HepG2 (cell line): ENCODE results near the gene HIGD1A. TPM values are rescaled to one million over a fixed set of nuclear protein-coding genes. Genes with fewer than 3 reads are reported as not detected.

ENCODE experiments used
- CEBPG ChIP-seq: IDR thresholded peaks from 2 replicates; pipeline ENCODE4 v1.6.1; 2016
- DMAP1 ChIP-seq: IDR thresholded peaks from 2 replicates; pipeline ENCODE4 v1.6.1; 2016
- DNMT3B ChIP-seq: conservative IDR thresholded peaks from 2 replicates; pipeline ENCODE4 v1.6.1; 2016; ENCODE audit warnings: missing biosample characterization, control low read depth
- NFE2L2 ChIP-seq: fragments of 150-350 bp; IDR thresholded peaks from 2 replicates; pipeline ENCODE4 v1.6.1; 2014; ENCODE audit warnings: low read length
- PAF1 ChIP-seq: IDR thresholded peaks from 2 replicates; pipeline ENCODE4 v1.6.1; 2016; ENCODE audit warnings: missing genetic modification reagents, missing compliant biosample characterization
- ZMYM4 ChIP-seq: sonication (generic); formaldehyde crosslinking; IDR thresholded peaks from 2 replicates; pipeline ENCODE4 v1.8.1; 2023; ENCODE audit warnings: mild to moderate bottlenecking, missing genetic modification reagents
- ZNF138 ChIP-seq: sonication (generic); formaldehyde crosslinking; IDR thresholded peaks from 2 replicates; pipeline ENCODE4 v1.5.0; 2020; ENCODE audit warnings: mild to moderate bottlenecking, low read depth, missing genetic modification reagents
- ZNF816 ChIP-seq: sonication (generic); formaldehyde crosslinking; IDR thresholded peaks from 2 replicates; pipeline ENCODE4 v1.8.0; 2022; ENCODE audit warnings: missing genetic modification reagents, mild to moderate bottlenecking, borderline replicate concordance
- ZSCAN22 ChIP-seq: sonication (generic); formaldehyde crosslinking; IDR thresholded peaks from 2 replicates; pipeline ENCODE4 v1.4.0; 2020; ENCODE audit warnings: mild to moderate bottlenecking, missing genetic modification reagents
- polyA plus RNA-seq, 8 experiments: library from polyadenylated mRNA; depleted of rRNA in 3 of 8; stranded (reverse) in 7 of 8; unstranded in 1 of 8; fragments of >200 nt; fragmentation: Illumina TruSeq in 4 of 8; extraction: Trizol in 4 of 8; gene quantifications; 2 replicates each; pipeline versions ENCODE4 v1.2.1 to v1.2.3, GENCODE V29; 2011 to 2016; ENCODE audit warnings: low read depth in 4 of 8, missing spikeins in 1 of 8, mixed read lengths in 1 of 8; ENCODE audit not compliant: insufficient read depth in 1 of 8
- total RNA-seq, 5 experiments: library from RNA; depleted of rRNA; stranded (reverse); fragments of >200 nt; fragmentation: Illumina TruSeq; extraction: Trizol; gene quantifications; 2 replicates each; pipeline ENCODE4 v1.2.3, GENCODE V29; 2016; ENCODE audit warnings: low read depth in 1 of 5
- TF ChIP-seq, protein P1 (sequence below): sonication (generic); formaldehyde crosslinking; IDR thresholded peaks from 2 replicates; pipeline ENCODE4 v1.4.0; 2020; ENCODE audit warnings: missing genetic modification reagents
- TF ChIP-seq, protein P2 (sequence below), 2 experiments: fragments of 450-650 bp in 1 of 2; sonication (generic) in 1 of 2; formaldehyde crosslinking in 1 of 2; IDR thresholded peaks; 2 replicates each; pipeline versions ENCODE4 v1.6.1 to v1.8.0; 2016 to 2022; ENCODE audit warnings: antibody characterized with exemption in 1 of 2, mild to moderate bottlenecking in 1 of 2, missing genetic modification reagents in 1 of 2
- TF ChIP-seq, protein P3 (sequence below): sonication (generic); formaldehyde crosslinking; IDR thresholded peaks from 2 replicates; pipeline ENCODE4 v1.8.0; 2023; ENCODE audit warnings: mild to moderate bottlenecking, missing genetic modification reagents

Gene HIGD1A
- total and polyA plus RNA-seq, 2 of the 13 experiments (the other 11 are each of a cell fraction or from before 2014, with no cell fraction given) = 222 to 253 TPM

GRCh38 chr3:42753757-42754156 lies 50.5 kb downstream of the HIGD1A start (continued):
- no peak for TF ChIP-seq ZSCAN22
- no peak for TF ChIP-seq CEBPG (CRISPR knock-in tag)
- no peak for TF ChIP-seq DNMT3B
- TF ChIP-seq, protein P1, sequence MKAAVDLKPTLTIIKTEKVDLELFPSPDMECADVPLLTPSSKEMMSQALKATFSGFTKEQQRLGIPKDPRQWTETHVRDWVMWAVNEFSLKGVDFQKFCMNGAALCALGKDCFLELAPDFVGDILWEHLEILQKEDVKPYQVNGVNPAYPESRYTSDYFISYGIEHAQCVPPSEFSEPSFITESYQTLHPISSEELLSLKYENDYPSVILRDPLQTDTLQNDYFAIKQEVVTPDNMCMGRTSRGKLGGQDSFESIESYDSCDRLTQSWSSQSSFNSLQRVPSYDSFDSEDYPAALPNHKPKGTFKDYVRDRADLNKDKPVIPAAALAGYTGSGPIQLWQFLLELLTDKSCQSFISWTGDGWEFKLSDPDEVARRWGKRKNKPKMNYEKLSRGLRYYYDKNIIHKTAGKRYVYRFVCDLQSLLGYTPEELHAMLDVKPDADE (CRISPR knock-in tag) = no peak
- no peak for TF ChIP-seq PAF1
- no peak for TF ChIP-seq ZNF138 (CRISPR knock-in tag)
- TF ChIP-seq, protein P2, sequence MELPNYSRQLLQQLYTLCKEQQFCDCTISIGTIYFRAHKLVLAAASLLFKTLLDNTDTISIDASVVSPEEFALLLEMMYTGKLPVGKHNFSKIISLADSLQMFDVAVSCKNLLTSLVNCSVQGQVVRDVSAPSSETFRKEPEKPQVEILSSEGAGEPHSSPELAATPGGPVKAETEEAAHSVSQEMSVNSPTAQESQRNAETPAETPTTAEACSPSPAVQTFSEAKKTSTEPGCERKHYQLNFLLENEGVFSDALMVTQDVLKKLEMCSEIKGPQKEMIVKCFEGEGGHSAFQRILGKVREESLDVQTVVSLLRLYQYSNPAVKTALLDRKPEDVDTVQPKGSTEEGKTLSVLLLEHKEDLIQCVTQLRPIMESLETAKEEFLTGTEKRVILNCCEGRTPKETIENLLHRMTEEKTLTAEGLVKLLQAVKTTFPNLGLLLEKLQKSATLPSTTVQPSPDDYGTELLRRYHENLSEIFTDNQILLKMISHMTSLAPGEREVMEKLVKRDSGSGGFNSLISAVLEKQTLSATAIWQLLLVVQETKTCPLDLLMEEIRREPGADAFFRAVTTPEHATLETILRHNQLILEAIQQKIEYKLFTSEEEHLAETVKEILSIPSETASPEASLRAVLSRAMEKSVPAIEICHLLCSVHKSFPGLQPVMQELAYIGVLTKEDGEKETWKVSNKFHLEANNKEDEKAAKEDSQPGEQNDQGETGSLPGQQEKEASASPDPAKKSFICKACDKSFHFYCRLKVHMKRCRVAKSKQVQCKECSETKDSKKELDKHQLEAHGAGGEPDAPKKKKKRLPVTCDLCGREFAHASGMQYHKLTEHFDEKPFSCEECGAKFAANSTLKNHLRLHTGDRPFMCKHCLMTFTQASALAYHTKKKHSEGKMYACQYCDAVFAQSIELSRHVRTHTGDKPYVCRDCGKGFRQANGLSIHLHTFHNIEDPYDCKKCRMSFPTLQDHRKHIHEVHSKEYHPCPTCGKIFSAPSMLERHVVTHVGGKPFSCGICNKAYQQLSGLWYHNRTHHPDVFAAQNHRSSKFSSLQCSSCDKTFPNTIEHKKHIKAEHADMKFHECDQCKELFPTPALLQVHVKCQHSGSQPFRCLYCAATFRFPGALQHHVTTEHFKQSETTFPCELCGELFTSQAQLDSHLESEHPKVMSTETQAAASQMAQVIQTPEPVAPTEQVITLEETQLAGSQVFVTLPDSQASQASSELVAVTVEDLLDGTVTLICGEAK (IDR thresholded peaks at IDR 0.05) = no peak
- TF ChIP-seq, protein P2 (CRISPR knock-in tag; IDR thresholded peaks at IDR 0.05) = no peak
- no peak for TF ChIP-seq DMAP1 (CRISPR knock-in tag)
- TF ChIP-seq ZNF816 (CRISPR knock-in tag) = no peak
- TF ChIP-seq ZMYM4 (CRISPR knock-in tag) = no peak
- TF ChIP-seq, protein P3, sequence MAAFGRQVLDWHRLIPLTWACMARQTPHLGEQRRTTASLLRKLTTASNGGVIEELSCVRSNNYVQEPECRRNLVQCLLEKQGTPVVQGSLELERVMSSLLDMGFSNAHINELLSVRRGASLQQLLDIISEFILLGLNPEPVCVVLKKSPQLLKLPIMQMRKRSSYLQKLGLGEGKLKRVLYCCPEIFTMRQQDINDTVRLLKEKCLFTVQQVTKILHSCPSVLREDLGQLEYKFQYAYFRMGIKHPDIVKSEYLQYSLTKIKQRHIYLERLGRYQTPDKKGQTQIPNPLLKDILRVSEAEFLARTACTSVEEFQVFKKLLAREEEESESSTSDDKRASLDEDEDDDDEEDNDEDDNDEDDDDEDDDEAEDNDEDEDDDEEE = no peak
- TF ChIP-seq NFE2L2 = no peak
